ENCODE results near the gene DENND2A.
"Not testable (repeated sequence)": the region's sequence is repeated elsewhere in the genome, so short reads cannot be mapped to it uniquely, and the experiment has no call there.

The DENND2A gene

GRCh38 chr7:140624392-140625191 is 16.0 kb downstream of the DENND2A start:
- H4K20me1 ChIP-seq (ENCODE audit: insufficient read depth), result no peaks in the 10 kb centered on the region
- H3K79me2 ChIP-seq (ENCODE audit: insufficient read depth, low read depth), result no peaks in the 10 kb centered on the region
- TF ChIP-seq CTCF (conservative IDR thresholded peaks at IDR 0.05; ENCODE audit: low read depth, low read length), result no peak
- no peak overlapping the region for H3K27ac ChIP-seq
- no peaks in the 10 kb centered on the region for H3K27me3 ChIP-seq (ENCODE audit: insufficient read depth, low read depth)
- no peak overlapping the region for H2AFZ ChIP-seq (ENCODE audit: low read depth)
- H3K4me1 ChIP-seq (ENCODE audit: low read depth, poor library complexity, severe bottlenecking), result peaks cover 3% of the 10 kb centered on the region
- no peaks in the 10 kb centered on the region for H3K36me3 ChIP-seq (ENCODE audit: insufficient read depth)
- no peak overlapping the region for H3K4me2 ChIP-seq
- H3K4me3 ChIP-seq (IDR thresholded peaks at IDR 0.05; ENCODE audit: insufficient read depth, low read depth, low read length), result no peak overlapping the region
- no peak overlapping the region for H3K9ac ChIP-seq

GRCh38 chr7:140623980-140624379 is 16.6 kb downstream of the DENND2A start:
- Histone ChIP-seq H3K36me3 (ENCODE audit: insufficient read depth) (no peaks in the 10 kb centered on the region), H3K9ac (no peak overlapping the region)

GRCh38 chr7:140621401-140622021 is 19.1 kb downstream of the DENND2A start:
- Histone ChIP-seq H3K4me1 (ENCODE audit: low read depth, poor library complexity, severe bottlenecking) (no peaks in the 10 kb centered on the region), H3K27me3 (ENCODE audit: insufficient read depth, low read depth) (no peaks in the 10 kb centered on the region), H3K4me3 (IDR thresholded peaks at IDR 0.05; ENCODE audit: insufficient read depth, low read depth, low read length) (no peak overlapping the region), H4K20me1 (ENCODE audit: insufficient read depth) (no peaks in the 10 kb centered on the region), H3K27ac (no peak overlapping the region), H3K36me3 (ENCODE audit: insufficient read depth) (no peaks in the 10 kb centered on the region), H2AFZ (ENCODE audit: low read depth) (no peak overlapping the region), H3K79me2 (ENCODE audit: insufficient read depth, low read depth) (no peaks in the 10 kb centered on the region), H3K9ac (no peak overlapping the region), H3K4me2 (no peak overlapping the region)
- no peak for TF ChIP-seq CTCF (conservative IDR thresholded peaks at IDR 0.05; ENCODE audit: low read depth, low read length)

More at GRCh38 chr7:140623980-140624379, 16.6 kb downstream of the DENND2A start:
- H4K20me1 ChIP-seq (ENCODE audit: insufficient read depth), result no peaks in the 10 kb centered on the region
- H3K27me3 ChIP-seq (ENCODE audit: insufficient read depth, low read depth), result no peaks in the 10 kb centered on the region
- H3K4me1 ChIP-seq (ENCODE audit: low read depth, poor library complexity, severe bottlenecking), result peaks cover 3% of the 10 kb centered on the region
- H3K79me2 ChIP-seq (ENCODE audit: insufficient read depth, low read depth), result no peaks in the 10 kb centered on the region
- no peak for TF ChIP-seq CTCF (conservative IDR thresholded peaks at IDR 0.05; ENCODE audit: low read depth, low read length)
- no peak overlapping the region for H3K4me2 ChIP-seq
- H2AFZ ChIP-seq (ENCODE audit: low read depth), result no peak overlapping the region
- no peak overlapping the region for H3K27ac ChIP-seq
- H3K4me3 ChIP-seq (IDR thresholded peaks at IDR 0.05; ENCODE audit: insufficient read depth, low read depth, low read length), result no peak overlapping the region

GRCh38 chr7:140619915-140620510 is 20.6 kb downstream of the DENND2A start:
- not testable (repeated sequence) for H3K4me1 ChIP-seq (ENCODE audit: low read depth, poor library complexity, severe bottlenecking); H3K4me3 ChIP-seq (IDR thresholded peaks at IDR 0.05; ENCODE audit: insufficient read depth, low read depth, low read length); H4K20me1 ChIP-seq (ENCODE audit: insufficient read depth); H2AFZ ChIP-seq (ENCODE audit: low read depth); H3K9ac ChIP-seq; H3K27me3 ChIP-seq (ENCODE audit: insufficient read depth, low read depth); H3K4me2 ChIP-seq; H3K27ac ChIP-seq; H3K79me2 ChIP-seq (ENCODE audit: insufficient read depth, low read depth); H3K36me3 ChIP-seq (ENCODE audit: insufficient read depth)

Measured in KMS-11 (cell line).